GM11168 (cell line): ENCODE results near the gene SH3GLB2.

Source experiments
- in situ Hi-C: fragments of 300-500 bp; cut with MboI; formaldehyde crosslinking; loops from one replicate; pipeline ENCODE4 v1.12.0; 2022; ENCODE audit warnings: low sequenced_read_pairs; ENCODE audit not compliant: unreplicated experiment

Gene SH3GLB2

DNA sequence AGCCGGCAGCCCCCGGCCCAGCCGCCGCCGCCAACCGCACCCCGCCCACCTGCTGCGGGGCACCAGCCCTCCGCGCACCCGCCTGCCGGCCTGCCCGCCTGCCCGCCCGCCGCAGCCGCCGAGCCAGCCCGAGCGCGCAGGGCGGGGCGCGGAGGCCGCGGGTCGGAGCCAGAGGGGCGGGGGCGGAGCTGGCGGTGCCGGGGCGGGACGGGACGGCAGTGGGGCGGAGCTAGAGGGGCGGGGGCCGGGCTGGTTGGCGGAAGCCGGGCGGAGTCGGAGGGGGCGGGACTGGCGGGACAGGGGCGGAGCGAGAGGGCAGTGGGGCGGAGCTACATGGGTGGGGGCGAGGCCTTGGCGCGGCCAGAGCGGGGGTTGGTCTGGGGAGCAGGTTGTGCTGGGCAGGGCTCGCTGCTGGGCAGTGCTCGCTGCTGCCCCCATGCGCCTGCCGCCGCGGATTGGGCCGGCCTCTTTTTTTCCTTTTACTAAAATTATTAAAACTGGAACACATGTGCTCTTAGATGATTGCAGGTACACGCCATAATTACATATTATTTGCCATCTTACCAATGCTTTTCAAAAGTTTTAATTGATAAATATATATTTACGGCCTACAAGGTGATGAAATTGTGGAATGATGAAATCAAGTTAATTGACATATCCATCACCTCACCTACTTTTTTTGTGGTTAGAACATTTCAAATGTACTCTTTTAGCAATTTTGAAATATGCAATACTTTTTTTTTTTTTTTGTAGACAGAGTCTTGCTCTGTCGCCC is at the start of gene SH3GLB2:
SH3GLB2 (minus strand) TSS at position 140 of the 775 bp plus-strand sequence. CDS start 177 bp downstream, outside the sequence.
- in situ Hi-C loops, result loop anchor here (10.0 kb wide), 1 partner anchor 1054 kb away; no protein-coding TSS in a partner anchor

DNA sequence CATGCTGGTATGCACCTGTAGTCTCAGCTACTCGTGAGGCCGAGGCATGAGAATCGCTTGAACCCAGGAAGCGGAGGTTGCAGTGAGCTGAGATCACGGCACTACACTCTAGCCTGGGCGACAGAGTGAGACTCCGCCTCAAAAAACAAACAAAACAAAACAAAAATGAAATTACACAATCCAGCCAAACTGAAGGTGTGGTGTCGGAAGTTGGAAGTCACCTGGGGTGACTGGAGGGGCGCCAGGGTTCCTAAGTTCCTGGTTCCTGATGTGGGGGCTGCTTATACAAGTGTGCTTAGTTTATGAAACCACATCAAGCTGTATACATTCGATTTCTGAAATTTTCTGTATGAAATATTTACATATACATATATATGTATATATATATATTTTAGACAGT is 49.1 kb upstream of the SH3GLB2 start:
- in situ Hi-C loops, result no loop called here

DNA sequence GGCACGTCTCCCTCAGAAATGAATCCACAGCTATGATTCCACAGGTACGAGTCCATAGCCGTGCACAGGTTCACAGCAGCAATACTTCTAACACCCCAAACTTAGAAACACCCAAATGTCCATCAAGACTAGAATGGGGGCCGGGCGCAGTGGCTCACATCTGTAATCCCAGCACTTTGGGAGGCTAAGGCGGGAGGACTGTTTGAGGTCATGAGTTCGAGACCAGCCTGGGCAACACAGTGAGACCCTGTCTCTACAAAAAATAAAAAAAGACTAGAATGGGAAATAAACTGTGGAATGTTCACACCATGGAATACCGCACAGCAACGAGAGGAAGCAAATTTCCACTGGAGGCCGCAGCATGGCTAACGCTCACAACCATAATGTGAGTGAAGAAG is 48.5 kb upstream of the SH3GLB2 start:
- in situ Hi-C loops, result no loop called here

DNA sequence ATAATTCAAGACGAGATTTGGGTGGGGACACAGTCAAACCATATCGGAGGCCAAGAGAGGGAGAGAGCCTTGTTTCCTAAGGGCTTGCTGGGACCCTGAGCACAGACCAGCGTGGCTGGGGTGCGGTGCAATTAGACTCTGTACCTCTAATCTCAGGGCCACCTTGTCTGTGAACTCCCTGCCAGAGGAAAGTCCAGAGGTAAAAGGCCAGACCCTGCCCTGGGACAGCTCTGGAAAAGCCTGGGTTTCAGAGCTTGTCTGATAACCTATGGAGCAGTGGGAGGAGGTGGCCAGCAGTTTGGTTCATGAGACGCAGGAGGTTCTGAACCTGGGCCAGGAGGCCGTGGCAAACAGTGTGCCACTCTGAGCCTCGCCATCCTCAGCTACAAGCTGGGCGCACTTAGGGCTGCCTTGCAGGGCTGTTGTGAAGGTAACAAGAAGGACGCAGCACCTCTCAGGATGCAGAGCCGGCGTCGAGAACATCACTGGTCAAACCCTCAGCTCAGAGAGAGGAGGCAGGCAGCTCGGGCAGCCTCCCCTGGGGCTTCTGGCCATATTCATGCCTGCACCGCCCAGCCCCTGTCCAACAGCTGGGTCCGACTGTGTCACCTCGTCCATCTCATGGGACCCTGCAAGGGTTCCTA is 48.0 kb upstream of the SH3GLB2 start:
- in situ Hi-C loops, result no loop called here

DNA sequence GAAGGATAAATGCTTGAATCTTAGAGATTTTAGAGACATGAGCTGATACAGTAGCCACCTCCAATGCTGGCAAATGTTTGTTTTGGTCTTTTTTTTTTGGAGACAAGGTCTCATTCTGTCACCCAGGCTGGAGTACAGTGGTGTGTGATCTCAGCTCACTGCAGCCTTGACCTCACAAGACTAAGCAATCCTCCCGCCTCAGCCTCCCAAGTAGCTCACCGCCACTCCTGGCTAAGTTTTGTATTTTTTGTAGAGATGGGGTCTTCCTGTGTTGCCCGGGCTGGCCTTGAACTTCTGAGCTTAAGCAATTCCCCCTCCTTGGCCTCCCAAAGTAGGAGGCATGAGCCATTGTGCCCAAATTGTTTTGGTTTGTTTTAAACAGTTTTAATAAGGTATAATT is 46.0 kb upstream of the SH3GLB2 start:
- in situ Hi-C loops, result no loop called here

DNA sequence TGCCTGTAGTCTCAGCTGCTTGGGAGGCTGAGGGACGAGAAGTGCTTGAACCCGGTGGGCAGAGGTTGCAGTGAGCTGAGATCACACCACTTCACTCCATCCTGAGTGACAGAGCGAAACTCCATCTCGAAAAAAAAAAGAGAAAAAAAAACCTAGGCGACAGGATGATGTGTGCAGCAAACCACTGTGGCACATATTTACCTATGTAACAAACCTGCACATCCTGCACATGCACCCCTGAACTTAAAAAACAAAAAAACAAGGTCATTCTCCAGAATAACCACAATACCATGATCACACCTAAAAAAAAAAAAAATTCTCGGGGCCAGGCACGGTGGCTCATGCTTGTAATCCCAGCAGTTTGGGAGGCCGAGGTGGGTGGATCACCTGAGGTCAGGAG is 45.3 kb upstream of the SH3GLB2 start:
- in situ Hi-C loops, result no loop called here

DNA sequence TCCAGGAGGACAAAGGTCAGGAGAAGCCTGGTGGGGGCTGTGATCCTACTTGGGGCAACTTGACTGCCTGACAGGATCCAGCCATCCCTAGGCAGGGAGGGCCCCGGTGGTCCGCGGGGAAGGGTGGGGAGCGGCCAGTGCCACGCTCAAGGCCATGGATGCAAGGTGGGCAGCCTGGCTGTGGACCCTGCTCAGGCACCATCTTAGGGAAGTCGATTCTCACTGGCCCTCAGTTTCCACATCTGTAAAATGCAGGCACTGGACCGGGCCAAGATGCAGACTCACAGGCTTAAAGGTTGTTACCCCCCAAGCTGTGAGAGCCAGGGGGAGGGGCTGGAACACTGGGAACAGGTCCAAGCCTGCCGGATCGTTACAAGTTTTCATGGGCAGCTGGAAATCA is 44.0 kb upstream of the SH3GLB2 start:
- in situ Hi-C loops, result no loop called here

DNA sequence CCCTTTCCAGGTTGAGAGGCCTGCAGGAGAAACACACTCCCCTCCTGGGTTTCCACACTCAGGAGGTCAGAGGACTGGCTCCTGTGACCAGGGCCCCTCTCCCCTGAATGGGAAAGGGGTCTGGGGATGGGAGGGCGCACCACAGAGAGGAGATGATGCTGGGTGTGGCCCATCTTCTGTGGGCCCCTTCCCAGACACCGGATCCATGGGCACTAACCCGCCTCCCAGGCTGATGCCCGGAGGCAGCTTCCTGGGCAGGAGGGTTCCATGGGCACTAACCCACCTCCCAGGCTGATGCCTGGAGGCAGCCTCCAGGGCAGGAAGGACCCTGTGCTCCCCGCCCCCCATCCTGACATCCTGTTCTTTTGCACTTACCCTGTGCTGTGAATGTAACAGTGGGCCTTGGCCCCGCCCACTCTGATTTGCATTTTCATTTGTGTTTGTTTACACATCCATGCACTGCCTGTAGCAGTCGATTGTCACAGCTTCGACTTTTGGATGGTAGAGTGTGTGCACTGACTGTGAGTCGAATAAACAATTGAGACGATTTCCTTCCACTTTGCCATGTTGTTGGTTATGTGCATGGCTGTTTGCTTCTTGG is 43.5 kb upstream of the SH3GLB2 start:
- in situ Hi-C loops, result no loop called here

DNA sequence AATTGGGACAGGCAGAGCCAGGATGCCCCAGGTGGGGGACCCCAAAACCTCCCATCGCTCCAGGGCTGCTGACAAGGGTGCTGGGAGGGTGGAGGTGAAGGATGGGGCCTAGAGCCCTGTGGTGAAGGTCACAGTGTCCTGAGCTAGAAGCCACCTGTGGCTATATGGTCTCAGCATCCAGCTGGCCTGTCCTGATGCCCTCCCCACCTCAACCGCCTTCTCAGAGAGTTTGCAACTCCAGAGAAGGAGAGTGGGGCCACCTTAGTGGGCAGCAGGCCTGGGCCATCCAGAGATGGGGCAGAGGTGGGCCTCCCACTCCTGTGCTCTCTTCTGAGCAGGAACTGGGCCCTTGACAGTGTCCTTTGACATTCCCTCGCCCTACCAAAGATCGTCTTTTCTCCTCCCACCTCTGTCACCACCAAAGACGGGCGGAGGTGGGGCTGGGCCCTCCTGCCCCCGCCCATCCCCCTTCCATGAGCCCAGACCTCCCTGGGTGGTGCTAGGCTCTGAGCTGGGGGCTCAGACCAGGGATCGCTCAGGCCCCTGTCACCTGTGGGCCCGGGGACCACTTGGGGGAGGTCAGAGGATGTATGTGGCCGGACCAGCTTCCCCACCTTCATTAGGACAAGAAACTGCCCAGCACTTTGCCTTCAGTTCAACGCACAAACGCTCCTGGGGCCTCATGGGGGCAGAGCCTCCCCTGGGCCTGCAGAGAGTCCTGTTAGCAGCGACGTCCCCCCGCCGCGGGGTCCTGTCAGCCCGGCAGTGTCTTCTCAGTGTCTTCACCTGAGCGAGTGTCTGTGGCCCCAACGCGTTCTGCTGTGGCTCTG is 42.8 kb upstream of the SH3GLB2 start:
- in situ Hi-C loops, result no loop called here

DNA sequence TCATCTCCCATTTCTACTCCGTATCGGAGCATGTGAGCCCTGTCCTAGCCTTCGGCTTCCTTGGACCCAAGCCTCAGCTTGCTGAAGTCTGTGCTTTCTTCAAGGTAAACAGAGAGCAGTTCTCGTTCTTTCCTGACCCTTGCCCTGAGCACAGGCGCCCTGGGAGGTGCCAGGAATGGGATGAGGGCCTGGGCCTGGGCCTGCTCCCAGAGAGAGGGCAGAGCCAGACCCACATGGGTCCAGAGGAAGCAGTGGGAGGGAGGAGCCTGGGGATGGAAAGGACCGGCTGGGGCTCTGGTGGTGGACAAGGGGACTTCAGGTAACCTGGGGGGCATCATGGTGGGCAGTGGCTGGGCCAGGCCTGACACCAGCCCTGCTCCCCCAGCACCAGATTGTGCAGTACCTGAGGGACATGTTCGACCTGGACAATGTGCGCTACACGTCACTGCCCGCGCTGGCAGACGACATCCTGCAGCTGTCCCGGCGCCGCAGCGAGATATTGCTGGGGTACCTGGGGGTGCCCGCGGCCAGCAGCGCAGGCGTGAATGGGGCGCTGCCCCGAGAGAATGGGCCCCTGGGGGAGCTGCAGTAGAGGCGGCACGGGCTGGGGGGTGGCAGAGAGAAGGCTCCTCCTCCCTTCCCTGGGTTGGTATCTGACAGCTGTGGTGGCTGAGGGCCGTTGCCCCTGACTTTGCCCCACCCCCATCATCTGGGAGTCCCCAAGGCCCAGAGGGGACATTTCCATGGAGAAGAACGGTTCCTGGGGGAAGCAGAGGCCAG is 41.9 kb upstream of the SH3GLB2 start:
- in situ Hi-C loops, result no loop called here

DNA sequence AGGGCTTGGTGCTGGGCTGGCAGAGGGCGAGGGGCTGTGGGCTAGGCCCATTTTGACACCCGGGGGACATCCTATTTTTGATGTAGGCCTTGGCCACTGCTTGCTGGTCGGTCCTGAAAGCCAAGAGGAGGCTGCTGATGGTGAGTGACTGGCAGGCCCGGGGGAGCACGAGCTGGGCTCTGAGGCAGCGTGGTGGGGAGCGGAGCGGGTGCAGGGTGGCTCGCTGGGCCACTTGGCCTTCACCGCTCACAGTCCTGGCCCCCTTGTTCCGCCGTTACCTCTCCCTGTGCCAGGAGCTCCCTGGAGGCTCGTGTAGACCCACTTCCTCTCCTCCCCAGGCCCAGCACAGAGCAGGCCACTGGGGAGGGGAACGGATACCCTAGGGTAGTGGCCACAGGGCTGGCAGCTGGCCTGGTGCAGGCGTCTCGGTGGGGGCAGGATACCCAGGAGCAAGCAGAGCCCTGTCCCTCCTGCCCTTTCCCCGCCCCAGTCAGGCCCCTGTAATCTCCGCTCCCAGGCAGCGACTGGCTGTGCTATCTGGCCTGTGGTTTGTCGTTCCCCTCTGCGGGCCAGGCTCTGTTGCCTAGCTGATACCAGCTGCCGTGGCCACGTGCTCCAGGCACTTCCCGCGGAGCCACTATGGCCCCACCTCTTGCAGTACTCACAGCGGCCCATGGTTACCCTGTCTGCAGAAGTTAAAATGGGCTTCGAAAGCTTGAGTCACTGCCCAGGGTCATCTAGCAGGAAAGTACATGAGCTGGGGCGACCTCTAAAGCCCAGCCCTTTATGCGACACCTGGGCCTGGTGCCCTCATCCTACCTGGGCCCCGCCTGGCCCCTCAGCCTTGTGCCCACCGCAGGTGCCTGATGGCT is 41.1 kb upstream of the SH3GLB2 start:
- in situ Hi-C loops, result no loop called here

DNA sequence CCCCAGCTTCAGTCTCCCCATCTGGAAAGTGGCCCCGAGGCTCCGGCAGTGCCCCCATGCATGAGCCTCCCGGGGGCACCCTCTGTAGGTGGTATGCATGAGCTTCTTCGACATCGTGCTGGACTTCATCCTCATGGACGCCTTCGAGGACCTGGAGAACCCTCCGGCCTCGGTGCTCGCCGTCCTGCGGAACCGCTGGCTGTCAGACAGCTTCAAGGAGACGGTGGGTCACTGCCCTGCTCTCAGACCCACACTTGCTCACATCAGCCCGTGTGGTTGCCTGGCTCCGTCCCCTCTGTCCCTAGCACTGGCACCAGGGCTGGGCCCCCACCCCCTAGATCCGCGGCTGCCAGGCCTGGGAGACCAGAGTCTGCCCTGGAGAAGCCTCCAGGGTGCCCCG is 40.0 kb upstream of the SH3GLB2 start:
- in situ Hi-C loops, result no loop called here

DNA sequence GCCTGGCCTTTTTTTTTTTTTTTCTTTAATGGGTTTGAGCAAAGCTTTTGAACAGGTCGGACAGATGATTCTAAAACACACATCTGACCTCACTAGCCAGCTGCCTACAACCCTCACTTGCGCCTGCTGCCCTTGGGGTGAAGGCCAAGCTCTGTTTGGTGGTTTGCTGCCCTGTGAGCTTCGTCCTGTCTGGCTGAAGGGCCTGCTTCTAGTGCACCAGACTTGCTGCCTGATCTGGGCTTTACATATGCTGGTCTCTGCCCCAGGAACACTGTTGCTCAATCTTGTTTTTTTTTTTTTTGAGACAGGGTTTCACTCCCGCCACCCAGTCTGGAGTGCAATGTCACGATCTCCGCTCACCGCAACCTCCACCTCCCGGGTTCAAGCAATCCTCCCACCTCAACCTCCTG is 36.4 kb upstream of the SH3GLB2 start:
- in situ Hi-C loops, result no loop called here

DNA sequence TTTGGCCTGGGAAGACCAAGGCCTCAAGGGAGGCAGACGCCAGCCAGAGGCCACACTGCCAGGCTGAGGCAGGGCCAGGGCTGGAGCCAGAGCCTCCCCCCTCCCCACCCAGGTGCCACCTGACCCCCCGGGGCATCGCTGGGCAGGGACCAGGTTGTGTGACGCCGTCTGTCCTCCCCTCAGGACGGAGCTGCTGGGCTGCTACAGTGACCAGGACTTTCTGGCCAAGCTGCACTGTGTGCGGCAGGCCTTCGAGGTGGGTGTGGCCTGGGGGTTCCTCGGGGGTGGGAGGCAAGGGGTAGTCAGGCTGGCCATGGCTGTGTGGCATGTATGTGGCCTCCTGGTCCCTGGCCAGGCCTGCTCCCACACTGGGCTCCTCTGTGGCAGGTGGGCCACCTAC is 34.9 kb upstream of the SH3GLB2 start:
- in situ Hi-C loops, result no loop called here

DNA sequence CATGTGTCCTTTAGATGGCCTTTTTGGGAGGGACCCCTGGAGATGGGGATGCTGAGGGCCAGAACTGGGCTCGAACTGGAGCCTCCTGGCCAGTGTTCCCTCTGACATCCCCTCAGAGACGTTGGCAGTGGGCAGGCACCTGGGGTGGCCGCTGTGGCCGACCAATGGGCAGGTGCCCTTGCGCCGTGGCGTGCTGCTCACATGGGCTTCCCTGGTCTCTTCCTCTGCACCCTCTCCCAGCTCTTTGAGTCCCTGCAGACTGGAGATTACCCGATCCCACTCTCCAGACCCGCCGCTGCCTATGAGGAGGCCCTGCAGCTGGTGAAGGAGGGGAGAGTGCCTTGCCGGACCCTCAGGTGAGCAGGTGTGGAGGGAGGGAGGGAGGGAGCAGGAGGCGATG is 32.9 kb upstream of the SH3GLB2 start:
- in situ Hi-C loops, result no loop called here

DNA sequence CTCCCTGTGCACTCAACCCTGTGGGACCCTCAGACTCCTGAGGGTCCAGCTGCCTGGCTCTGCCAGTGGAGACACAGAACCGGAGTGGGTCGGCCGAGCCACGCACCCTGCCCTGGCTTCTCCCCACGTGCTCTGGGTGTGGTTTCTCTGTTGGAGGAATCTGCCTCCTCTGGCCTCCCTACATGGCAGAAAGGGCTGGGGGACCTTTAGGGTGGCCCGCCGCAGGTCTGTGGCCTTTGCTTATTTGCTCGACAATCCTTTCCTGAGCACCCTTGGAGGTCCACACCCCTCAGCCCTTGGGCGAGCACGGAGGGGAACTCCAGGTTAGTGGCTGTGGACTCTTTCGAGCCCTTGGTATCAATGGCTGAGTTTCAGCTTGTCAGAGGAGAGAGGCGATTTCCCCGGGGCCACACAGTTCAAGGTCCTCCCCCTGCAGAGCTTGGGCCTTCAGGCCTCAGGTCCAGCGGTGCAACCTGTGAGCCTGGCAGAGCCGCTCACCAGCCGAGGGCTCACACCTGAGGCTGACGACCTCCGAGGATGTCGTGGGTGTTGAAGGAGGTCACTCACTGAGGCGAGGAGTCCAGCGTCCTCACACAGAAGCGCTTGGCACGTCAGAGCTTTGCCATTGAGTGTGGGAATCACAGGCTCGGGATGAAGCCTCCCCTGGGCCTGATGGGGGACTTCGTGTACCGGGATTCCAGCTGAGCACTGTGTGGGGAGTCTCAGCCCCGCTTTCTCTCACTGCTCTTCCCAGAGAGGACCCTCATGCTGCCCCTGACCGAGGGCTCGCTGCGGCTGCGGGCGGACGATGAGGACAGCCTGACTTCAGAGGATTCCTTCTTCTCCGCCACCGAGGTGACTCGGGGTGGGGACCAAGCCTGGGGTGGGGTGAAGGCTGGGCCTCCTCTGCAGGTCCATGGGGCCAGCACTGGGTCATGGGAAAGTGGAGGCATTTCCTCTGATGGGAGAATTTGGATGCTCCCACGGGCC is 32.0 kb upstream of the SH3GLB2 start:
- in situ Hi-C loops, result no loop called here

DNA sequence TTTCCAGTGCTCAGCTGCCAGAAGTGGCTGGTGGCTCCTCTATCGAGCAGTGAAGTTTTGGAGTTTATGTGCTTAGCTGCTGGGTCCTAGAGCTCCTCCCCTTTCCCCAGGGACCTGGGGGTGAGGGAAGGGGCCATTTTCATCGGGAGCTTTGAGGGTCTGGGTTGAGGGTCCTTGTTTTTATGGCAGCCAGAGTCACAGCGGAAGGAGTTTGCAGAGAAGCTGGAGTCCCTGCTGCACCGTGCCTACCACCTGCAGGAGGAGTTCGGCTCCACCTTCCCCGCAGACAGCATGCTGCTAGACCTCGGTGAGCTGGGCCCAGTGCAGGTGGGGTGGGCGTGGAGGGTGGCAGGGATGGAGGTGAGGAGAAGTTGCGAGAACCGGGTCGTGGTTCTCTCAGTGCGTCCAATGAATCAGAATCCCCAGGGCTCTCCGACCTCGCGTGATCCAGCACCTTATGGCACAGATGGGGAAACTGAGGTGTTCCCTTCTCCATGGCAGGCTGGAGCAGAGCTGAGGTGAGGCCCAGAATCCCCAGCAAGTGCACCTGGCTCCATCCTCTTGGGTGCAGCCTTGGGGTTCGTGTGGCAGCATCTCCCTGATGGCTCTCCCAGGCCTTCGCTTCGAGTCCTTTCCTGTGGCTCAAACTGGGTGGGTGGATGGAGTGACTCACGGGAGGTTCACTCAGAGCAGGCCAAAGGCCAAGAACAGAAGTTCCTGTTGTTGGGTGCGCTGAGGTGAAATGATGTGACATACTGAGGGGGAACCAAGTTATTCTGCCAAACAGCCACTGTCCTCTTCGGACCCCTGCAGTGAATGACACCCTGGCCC is 31.0 kb upstream of the SH3GLB2 start:
- in situ Hi-C loops, result no loop called here
